Keratinocyte (primary cell): ENCODE measurements around the gene HIVEP2. TPM values are rescaled to one million over a fixed set of nuclear protein-coding genes. Genes with fewer than 3 reads are reported as not detected.

ENCODE experiments used
- DNase-seq: peaks from one replicate; pipeline ENCODE4 v3.0.0-alpha.2; 2011; ENCODE audit warnings: low read depth, missing footprints, low spot score
- FAIRE-seq: peaks from 2 replicates; lab custom pipeline; 2011; peaks lifted over from hg19 to GRCh38; lab: Jason Lieb, UNC
- H2AFZ ChIP-seq: 2 replicates; pipeline ENCODE4 v1.6.0; 2012; ENCODE audit warnings: low read length, control low read depth, inconsistent platforms; ENCODE audit not compliant: control insufficient read depth
- H3K27ac ChIP-seq: 2 replicates; pipeline ENCODE4 v1.5.1; 2011; ENCODE audit warnings: low read length; ENCODE audit not compliant: control insufficient read depth, insufficient read depth
- H3K27me3 ChIP-seq: 3 replicates; pipeline ENCODE4 v1.6.0; 2011; ENCODE audit warnings: low read length; ENCODE audit not compliant: control insufficient read depth, insufficient read depth; ENCODE audit errors: extremely low read depth
- H3K36me3 ChIP-seq, 2 experiments: 2 replicates in 1 of 2; 3 replicates in 1 of 2; pipeline ENCODE4 v1.5.1; 2011; ENCODE audit warnings: low read length in 2 of 2, mild to moderate bottlenecking in 1 of 2; ENCODE audit not compliant: control insufficient read depth in 2 of 2, insufficient read depth in 2 of 2; ENCODE audit errors: extremely low read depth in 1 of 2
- H3K4me1 ChIP-seq: 3 replicates; pipeline ENCODE4 v1.5.1; 2011; ENCODE audit warnings: low read length; ENCODE audit not compliant: control insufficient read depth, insufficient read depth; ENCODE audit errors: extremely low read depth
- H3K4me2 ChIP-seq: 3 replicates; pipeline ENCODE4 v1.6.0; 2011; ENCODE audit warnings: low read depth, low read length; ENCODE audit not compliant: control insufficient read depth, insufficient read depth; ENCODE audit errors: extremely low read depth
- H3K4me3 ChIP-seq, 3 experiments: fragments of 200-600 bp in 1 of 3; sonication (generic) in 1 of 3; 2 replicates in 2 of 3; 3 replicates in 1 of 3; pipeline ENCODE4 v1.5.1; 2011 to 2016; ENCODE audit warnings: low read length in 3 of 3, mild to moderate bottlenecking in 3 of 3, control low read depth in 2 of 3, inconsistent platforms in 1 of 3, low read depth in 1 of 3, mixed read lengths in 1 of 3, mixed run types in 1 of 3, moderate library complexity in 1 of 3; ENCODE audit not compliant: control insufficient read depth in 2 of 3, insufficient read depth in 2 of 3; ENCODE audit errors: extremely low read depth in 1 of 3
- H3K79me2 ChIP-seq: 2 replicates; pipeline ENCODE4 v1.6.0; 2012; ENCODE audit warnings: low read length; ENCODE audit not compliant: control insufficient read depth, insufficient read depth
- H3K9ac ChIP-seq: 3 replicates; pipeline ENCODE4 v1.6.0; 2011; ENCODE audit warnings: low read length; ENCODE audit not compliant: control insufficient read depth, insufficient read depth; ENCODE audit errors: extremely low read depth
- H3K9me1 ChIP-seq: 3 replicates; pipeline ENCODE4 v1.6.0; 2011; ENCODE audit warnings: low read length; ENCODE audit not compliant: control insufficient read depth, insufficient read depth; ENCODE audit errors: extremely low read depth
- H3K9me3 ChIP-seq: 2 replicates; pipeline ENCODE4 v1.5.1; 2012; ENCODE audit warnings: low read depth, low read length; ENCODE audit not compliant: control insufficient read depth
- H4K20me1 ChIP-seq: 3 replicates; pipeline ENCODE4 v1.6.0; 2011; ENCODE audit warnings: low read length; ENCODE audit not compliant: control insufficient read depth, insufficient read depth; ENCODE audit errors: extremely low read depth
- CTCF ChIP-seq, 3 experiments: IDR thresholded peaks in 1 of 3; conservative IDR thresholded peaks in 1 of 3; optimal IDR thresholded peaks in 1 of 3; 2 replicates in 2 of 3; 3 replicates in 1 of 3; pipeline versions ENCODE3 to v1.5.1; 2011; ENCODE audit warnings: low read length in 3 of 3, mild to moderate bottlenecking in 3 of 3, moderate library complexity in 2 of 3, control low read depth in 1 of 3, inconsistent platforms in 1 of 3; ENCODE audit not compliant: insufficient read depth in 2 of 3; ENCODE audit errors: extremely low read depth in 1 of 3
- EZH2 ChIP-seq: IDR thresholded peaks from one replicate; pipeline ENCODE4 v1.6.1; 2012; ENCODE audit warnings: inconsistent platforms, mild to moderate bottlenecking, low read length, moderate library complexity
- dilution Hi-C: fragments of 300-500 bp; cut with MboI; formaldehyde crosslinking; loops from one replicate; pipeline ENCODE4 v1.7.0; 2020; ENCODE audit warnings: low sequenced_read_pairs; ENCODE audit not compliant: extremely low pct_ligation_motif_present
- polyA plus RNA-seq, 5 experiments: library from polyadenylated mRNA; depleted of rRNA in 3 of 5; stranded (reverse) in 3 of 5; stranded (forward) in 1 of 5; unstranded in 1 of 5; fragments of >200 nt; gene quantifications; 1 replicate in 1 of 5; 2 replicates in 3 of 5; 3 replicates in 1 of 5; pipeline versions ENCODE4 v1.2.1 to v1.2.3, GENCODE V29; 2011 to 2012; ENCODE audit warnings: missing spikeins in 2 of 5, low read depth in 1 of 5, low replicate concordance in 1 of 5

Gene HIVEP2
- polyA plus RNA-seq, 1 donor (not counting 4 experiments of a cell fraction or from before 2014, with no cell fraction given), result 8.9 TPM

- Histone ChIP-seq H3K27ac (no peak overlapping the region), H3K4me3 (no peak overlapping the region), H3K9me1 (no peaks in the 10 kb centered on the region), H3K4me2 (no peak overlapping the region), H3K36me3 (no peaks in the 10 kb centered on the region), H3K9ac (no peak overlapping the region), H3K4me1 (peaks cover 23% of the 10 kb centered on the region), H3K9me3 (no peaks in the 10 kb centered on the region), H4K20me1 (no peaks in the 10 kb centered on the region), H3K27me3 (no peaks in the 10 kb centered on the region), H2AFZ (no peak overlapping the region), H3K79me2 (peaks cover 7% of the 10 kb centered on the region)
- TF ChIP-seq CTCF (optimal IDR thresholded peaks at IDR 0.05 in 1 of 3, IDR thresholded peaks at IDR 0.05 in 1 of 3, conservative IDR thresholded peaks at IDR 0.05 in 1 of 3; ENCODE audit: extremely low read depth in 1 of 3, insufficient read depth in 2 of 3, low read length in 3 of 3) (no peak), EZH2 (no peak)
- no peak for FAIRE-seq
- dilution Hi-C loops, result no loop called here
- no peak for DNase-seq
Observed at GRCh38 chr6:142824426-142824825, 120.5 kb downstream of the HIVEP2 start.

GRCh38 chr6:142823256-142823902 lies 121.6 kb downstream of the HIVEP2 start:
- TF ChIP-seq CTCF (optimal IDR thresholded peaks at IDR 0.05 in 1 of 3, IDR thresholded peaks at IDR 0.05 in 1 of 3, conservative IDR thresholded peaks at IDR 0.05 in 1 of 3; ENCODE audit: extremely low read depth in 1 of 3, insufficient read depth in 2 of 3, low read length in 3 of 3) (no peak), EZH2 (no peak)
- Histone ChIP-seq H3K36me3 (no peaks in the 10 kb centered on the region), H3K9me1 (no peaks in the 10 kb centered on the region), H3K9me3 (no peaks in the 10 kb centered on the region), H3K4me2 (no peak overlapping the region), H3K79me2 (peaks cover 7% of the 10 kb centered on the region), H2AFZ (no peak overlapping the region), H3K27ac (no peak overlapping the region), H3K27me3 (no peaks in the 10 kb centered on the region), H4K20me1 (no peaks in the 10 kb centered on the region), H3K4me3 (no peak overlapping the region), H3K9ac (no peak overlapping the region), H3K4me1 (peaks cover 23% of the 10 kb centered on the region)
- FAIRE-seq, result no peak
- no peak for DNase-seq
- dilution Hi-C loops, result no loop called here
